NCI-H345 treated with DMSO at 0.1 percent for 48 hours (cell line): ENCODE results near the gene NINJ2.

Experiments used
- DNase-seq: peaks from one replicate; lab custom pipeline; 2025; ENCODE audit not compliant: unreplicated experiment; lab: John Stamatoyannopoulos, UW

The NINJ2 gene

GRCh38 chr12:617304-617915 is 45.8 kb downstream of the NINJ2 start:
- no peak for DNase-seq

GRCh38 chr12:615620-616019 is 47.6 kb downstream of the NINJ2 start:
- no peak for DNase-seq

GRCh38 chr12:614411-614970 is 48.8 kb downstream of the NINJ2 start:
- DNase-seq: no peak

GRCh38 chr12:613996-614395 is 49.2 kb downstream of the NINJ2 start:
- no peak for DNase-seq

GRCh38 chr12:612886-613285 is 50.4 kb downstream of the NINJ2 start:
- no peak for DNase-seq

GRCh38 chr12:612293-612692 is 51.0 kb downstream of the NINJ2 start:
- DNase-seq: no peak

- DNase-seq: no peak
Observed at GRCh38 chr12:611721-612120, 51.5 kb downstream of the NINJ2 start.

GRCh38 chr12:608921-609320 is 54.3 kb downstream of the NINJ2 start:
- no peak for DNase-seq

- DNase-seq: no peak
Observed at GRCh38 chr12:608413-608812, 54.8 kb downstream of the NINJ2 start.

- no peak for DNase-seq
Observed at GRCh38 chr12:607541-608001, 55.7 kb downstream of the NINJ2 start.

GRCh38 chr12:604956-605355 is 58.3 kb downstream of the NINJ2 start:
- no peak for DNase-seq

- no peak for DNase-seq
Observed at GRCh38 chr12:602700-603068, 60.6 kb downstream of the NINJ2 start.

- peak; percentile 80 for DNase-seq
Observed at GRCh38 chr12:601976-602699, 61.1 kb downstream of the NINJ2 start.

GRCh38 chr12:599756-600155 is 63.5 kb downstream of the NINJ2 start:
- DNase-seq: no peak

- DNase-seq: no peak
Observed at GRCh38 chr12:597926-598568, 65.2 kb downstream of the NINJ2 start.

- DNase-seq: no peak
Observed at GRCh38 chr12:593396-594270, 69.6 kb downstream of the NINJ2 start.

- DNase-seq: no peak
Observed at GRCh38 chr12:592024-592505, 71.2 kb downstream of the NINJ2 start.

- no peak for DNase-seq
Observed at GRCh38 chr12:591167-592023, 71.8 kb downstream of the NINJ2 start.

- DNase-seq: no peak
Observed at GRCh38 chr12:590206-590750, 73.0 kb downstream of the NINJ2 start.

GRCh38 chr12:588646-589045 is 74.6 kb downstream of the NINJ2 start:
- DNase-seq: no peak
